Measurements from ENCODE around the gene TMCC1.

GRCh38 chr3:129663045-129663446, 230.5 kb downstream of the TMCC1 start:
- TF ChIP-seq POLR2A (IDR thresholded peaks at IDR 0.05) (no peak), CTCF (IDR thresholded peaks at IDR 0.05) (no peak)
